ENCODE measurements around the gene CERS5.
A peak's percentile ranks its signal among the peaks of the same experiment; 100 is the strongest.

The CERS5 gene

GRCh38 chr12:50132505-50133135 is 34.5 kb downstream of the CERS5 start:
- no peak for DNase-seq (ENCODE audit: low spot score)

- DNase-seq (ENCODE audit: low spot score) = no peak
Observed at GRCh38 chr12:50129290-50129689, 37.9 kb downstream of the CERS5 start.

DNA sequence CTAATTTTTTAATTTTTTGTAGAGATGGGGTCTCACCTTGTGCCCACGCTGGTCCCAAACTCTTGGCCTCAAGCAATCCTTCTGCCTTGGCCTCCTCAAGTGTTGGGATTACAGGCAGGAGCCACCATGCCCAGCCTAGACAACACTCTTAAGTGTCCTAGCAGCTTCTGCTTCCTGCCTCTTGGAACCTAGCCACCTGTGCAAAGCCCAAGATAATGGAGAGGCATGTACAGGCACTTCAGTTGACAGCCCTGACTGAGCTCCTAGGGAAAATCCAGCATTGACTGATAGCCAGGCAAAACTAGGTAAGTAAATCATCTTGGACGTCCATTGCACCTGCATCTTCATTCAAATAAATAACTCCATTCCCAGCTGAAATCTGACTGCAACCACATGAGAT is 39.6 kb downstream of the CERS5 start:
- no peak for DNase-seq (ENCODE audit: low spot score)

GRCh38 chr12:50123203-50123602 is 44.0 kb downstream of the CERS5 start:
- no peak for DNase-seq (ENCODE audit: low spot score)

DNA sequence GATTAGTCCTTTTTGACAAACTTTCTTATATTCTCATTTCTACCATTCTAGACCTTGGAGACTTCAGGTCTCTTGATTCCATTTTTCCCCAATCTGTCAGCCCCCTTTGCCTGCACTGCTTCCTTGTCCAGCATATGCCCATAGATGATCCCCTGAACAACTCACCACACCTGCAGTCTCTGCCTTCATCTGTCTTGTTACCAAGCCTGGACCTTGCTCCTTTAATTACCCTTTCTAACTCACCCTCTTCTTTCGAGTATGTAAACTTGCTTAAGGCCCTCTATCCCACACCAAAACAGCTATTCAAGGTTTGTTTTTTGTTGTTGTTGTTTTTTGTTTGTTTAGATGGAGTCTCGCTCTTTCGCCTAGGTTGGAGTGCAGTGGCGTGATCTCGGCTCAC is 45.5 kb downstream of the CERS5 start:
- no peak for DNase-seq (ENCODE audit: low spot score)

- no peak for DNase-seq (ENCODE audit: low spot score)
Observed at GRCh38 chr12:50120953-50121352, 46.2 kb downstream of the CERS5 start.

GRCh38 chr12:50120521-50120920 is 46.6 kb downstream of the CERS5 start:
- DNase-seq (ENCODE audit: low spot score) = no peak

DNA sequence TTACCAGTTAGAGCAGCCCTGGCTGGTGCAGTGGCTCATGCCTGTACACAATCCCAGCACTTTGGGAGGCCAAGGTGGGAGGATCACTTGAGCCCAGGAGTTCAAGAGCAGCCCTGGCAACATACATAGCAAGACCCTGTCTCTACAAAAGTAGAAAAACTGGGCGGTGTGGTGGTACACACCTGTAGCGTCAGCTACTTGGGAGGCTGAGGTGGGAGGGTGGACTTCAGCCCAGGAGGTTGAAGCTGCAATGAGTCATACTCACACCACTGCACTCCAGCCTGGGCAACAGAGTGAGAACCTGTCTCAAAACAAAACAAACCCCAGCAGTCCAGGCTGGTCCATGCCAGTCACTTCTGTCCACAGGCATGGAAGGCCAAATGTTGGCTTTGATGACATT is 47.8 kb downstream of the CERS5 start:
- DNase-seq (ENCODE audit: low spot score) = no peak

- DNase-seq (ENCODE audit: low spot score) = no peak
Observed at GRCh38 chr12:50117057-50117622, 50.0 kb downstream of the CERS5 start.

DNA sequence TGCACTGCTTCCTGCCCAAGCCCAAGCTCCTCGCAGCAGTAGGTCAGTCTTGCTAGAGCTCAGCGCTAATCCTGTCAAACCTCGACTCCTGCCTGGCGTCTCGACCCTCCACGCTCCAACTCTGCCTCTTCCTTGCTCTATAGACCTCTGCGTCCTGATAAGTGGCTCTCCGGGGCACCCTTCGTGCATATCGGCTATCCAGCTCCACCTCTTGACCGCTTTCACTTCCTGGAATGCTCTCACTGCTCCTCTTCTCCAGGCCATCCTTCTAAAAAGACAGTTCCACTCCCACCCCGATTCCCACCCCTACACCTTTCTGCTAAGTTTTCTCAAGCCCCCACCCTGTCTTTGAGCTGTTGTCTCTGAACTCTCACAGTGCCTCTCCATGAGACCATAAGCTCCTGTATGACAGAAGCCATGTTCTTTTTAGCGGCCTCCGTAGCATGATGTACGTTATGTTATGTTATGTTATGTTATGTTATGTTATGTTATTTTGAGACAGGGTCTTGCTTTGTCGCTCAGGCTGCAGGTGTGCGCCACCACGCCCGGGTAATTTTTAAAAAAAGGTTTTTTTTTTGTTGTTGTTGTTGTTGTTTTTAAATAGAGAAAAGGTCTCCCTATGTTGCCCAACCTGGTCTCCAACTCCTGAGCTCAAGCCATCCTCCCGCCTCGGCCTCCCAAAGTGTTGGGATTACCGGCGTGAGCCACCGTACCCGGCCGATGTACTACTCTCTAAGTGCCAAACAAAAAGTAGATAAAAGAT is 54.5 kb downstream of the CERS5 start:
- peak; percentile 70 for DNase-seq (ENCODE audit: low spot score)

DNA sequence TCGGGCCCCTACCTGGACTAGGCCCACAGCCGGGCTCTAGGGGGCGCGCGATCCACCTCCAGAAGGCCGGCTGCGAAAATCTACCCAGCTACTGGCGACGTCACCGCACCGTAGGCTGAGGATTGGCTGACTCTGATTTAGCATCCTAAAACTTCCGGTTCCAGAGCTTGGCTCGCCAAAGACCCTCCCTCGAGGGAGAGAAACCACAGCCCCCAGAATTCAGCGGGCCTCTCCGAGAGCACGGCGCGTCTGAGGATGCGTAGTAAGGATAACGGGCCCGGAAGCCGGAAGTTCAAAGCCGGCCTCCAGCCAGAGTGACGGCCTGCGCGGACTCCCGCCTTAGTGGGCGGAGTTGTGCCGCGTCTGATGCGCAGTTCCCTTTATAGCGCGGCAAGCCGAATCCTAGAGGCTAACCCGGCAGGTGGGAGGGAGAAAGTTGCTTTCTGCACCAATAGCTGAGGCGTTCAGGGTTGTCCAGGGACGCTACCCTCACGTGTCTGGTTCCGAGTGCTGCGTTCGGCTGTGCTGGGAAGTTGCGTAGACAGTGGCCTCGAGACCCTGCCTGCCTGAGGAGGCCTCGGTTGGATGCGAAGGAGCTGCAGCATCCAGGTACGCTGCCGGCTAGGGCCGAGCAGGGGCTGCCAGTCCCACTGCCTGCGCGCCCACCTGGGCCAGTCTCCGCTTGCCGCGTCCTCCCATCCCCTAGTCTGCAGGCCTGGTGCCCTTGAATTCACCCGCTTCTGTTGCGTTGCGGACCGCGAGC is 55.3 kb downstream of the CERS5 start, which contains the start of gene COX14:
Gene COX14, plus strand, starts transcription at position 544 of the 763 bp plus-strand sequence. CDS start 7,808 bp downstream, outside the sequence.
- DNase-seq (ENCODE audit: low spot score) = peak; percentile 98

- DNase-seq (ENCODE audit: low spot score) = no peak
Observed at GRCh38 chr12:50111395-50111692, 55.8 kb downstream of the CERS5 start.

- DNase-seq (ENCODE audit: low spot score) = peak; percentile 31
Observed at GRCh38 chr12:50110762-50111351, 56.3 kb downstream of the CERS5 start.

DNA sequence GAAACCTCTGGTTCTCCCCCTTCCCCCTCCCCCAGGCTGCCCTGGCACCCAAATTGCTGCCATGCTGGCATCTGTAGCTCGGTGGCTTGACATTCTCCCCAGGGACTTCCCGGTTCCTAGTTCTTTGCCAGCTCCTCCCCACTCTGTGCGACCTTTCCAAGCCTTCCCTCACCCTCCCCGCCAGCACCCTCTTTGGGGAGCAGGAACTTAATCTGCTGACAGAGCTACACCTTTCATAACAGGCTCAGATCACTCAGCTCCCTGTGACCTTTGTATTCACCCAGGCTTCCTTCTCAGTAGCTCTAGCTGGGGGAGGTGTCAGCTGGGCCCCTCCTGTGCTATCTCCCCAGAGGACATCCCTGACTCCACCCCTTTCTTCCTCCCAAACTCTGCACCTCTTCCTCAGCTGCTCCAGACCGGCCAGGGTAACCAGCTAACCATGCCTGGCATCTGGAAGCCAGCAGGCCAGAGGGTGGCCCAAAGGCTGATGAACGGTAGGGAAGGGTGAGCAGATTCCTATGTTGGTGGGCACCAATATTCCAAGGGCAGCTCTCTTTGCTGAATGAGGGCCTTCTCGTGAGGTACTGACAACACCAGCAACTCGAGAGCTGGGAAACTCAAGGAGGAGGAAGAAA is 56.9 kb downstream of the CERS5 start:
- DNase-seq (ENCODE audit: low spot score) = no peak

DNA sequence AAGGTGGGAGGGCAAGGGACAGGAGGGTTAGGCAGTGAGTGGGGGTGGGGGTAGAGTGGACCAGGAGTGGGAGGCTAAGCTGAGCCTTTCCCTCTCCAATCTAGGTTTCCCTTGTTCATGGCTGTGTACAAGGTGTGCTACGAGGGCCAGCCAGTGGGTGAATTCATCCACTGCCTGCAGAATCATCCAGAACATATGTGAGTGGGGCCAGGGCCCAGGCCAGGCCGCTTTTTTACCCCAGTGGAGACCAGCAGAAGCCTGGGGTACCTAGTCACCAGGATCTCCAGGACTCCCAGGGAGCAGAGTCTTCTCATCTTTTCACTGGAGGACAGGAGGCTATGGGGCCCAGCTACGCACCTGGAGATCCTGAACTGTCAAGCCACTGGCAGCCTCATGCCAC is 57.9 kb downstream of the CERS5 start:
- no peak for DNase-seq (ENCODE audit: low spot score)

GRCh38 chr12:50107416-50108268 is 59.5 kb downstream of the CERS5 start:
- no peak for DNase-seq (ENCODE audit: low spot score)

- no peak for DNase-seq (ENCODE audit: low spot score)
Observed at GRCh38 chr12:50106907-50107306, 60.3 kb downstream of the CERS5 start.

DNA sequence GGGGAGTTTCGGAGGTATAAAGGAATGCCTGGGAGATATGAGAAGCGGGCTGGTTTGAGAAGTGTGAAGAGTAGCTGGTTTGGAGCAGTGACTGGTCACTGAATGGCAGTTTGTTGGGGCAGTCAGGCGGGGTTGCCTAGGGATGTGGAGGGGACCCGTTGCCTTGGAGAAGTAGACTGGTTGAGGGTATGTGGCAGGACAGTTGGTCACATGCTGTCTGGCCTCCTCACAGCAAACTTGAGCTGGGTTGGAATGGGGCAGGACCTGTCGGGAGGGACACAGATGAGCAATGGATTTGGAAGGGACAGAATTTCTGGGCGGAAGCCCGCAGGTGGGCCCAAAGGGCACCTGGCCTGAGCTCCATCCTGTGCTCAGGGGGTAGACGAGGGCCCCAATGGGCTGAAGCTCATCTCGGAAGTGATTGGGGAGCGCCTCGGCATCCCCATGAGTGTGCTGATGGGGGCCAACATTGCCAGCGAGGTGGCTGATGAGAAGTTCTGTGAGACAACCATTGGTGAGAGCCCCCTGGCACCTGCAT is 61.2 kb downstream of the CERS5 start:
- no peak for DNase-seq (ENCODE audit: low spot score)

- no peak for DNase-seq (ENCODE audit: low spot score)
Observed at GRCh38 chr12:50104417-50105366, 62.5 kb downstream of the CERS5 start.
